Stimulated activated CD8-positive, alpha-beta memory T cell treated with anti-CD3 and anti-CD28 coated beads, Interleukin-12 subunit alpha, Interleukin-12 subunit beta, amount 100 ng/mL, for 24 hours (primary cell): ENCODE measurements around the gene TEKTIP1.

Source experiments
- DNase-seq: peaks from one replicate; pipeline ENCODE4 v3.0.0-alpha.2; 2020; ENCODE audit errors: extremely low read depth

The TEKTIP1 gene

GRCh38 chr19:3538965-3539755 is at the start of gene TEKTIP1:
TEKTIP1 (plus strand) TSS chr19:3539174; CDS start chr19:3539178, 4 bp downstream.
- no peak for DNase-seq

GRCh38 chr19:3491396-3492119 is 47.4 kb upstream of the TEKTIP1 start:
- DNase-seq = no peak

- no peak for DNase-seq
Measured at GRCh38 chr19:3492131-3492839, 46.7 kb upstream of the TEKTIP1 start.

DNA sequence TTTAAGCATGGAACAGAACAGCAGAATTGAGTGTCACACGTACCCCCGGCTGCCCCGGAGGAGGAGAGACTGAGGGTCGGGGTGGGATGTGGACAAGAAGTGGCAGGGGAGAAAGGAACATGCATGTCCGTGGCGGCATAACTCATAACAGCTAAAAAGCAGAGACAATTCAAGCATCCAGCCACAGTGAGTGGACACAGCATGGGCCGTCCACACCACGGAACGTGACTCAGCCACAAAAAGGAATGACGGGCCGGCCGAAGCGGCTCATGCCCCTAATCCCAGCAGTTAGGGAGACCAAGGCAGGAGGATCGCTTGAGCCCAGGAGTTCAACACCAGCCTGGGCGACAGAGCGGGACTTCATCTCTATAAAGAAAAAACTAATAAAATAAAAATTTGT is 46.1 kb upstream of the TEKTIP1 start:
- no peak for DNase-seq

GRCh38 chr19:3493651-3494050 is 45.3 kb upstream of the TEKTIP1 start:
- DNase-seq = no peak

DNA sequence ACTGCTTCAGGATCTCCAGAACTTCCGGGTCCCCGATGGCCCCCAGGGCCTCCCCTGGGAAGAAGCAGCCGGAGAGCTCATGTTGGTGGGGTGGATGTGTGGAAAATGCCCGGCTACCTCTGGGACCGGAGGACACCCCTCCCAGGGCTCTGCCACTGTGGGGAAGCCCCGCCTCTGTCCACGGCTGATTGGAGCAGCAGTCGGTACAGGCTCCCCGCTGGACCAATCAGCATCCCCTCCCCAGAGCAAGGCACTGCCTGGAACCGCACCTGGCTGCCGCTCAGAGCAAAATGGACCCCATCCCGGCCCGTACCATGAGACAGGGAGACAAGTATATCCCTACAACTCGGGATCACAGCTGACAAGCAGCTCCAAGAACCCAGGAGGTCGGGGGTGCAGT is 44.9 kb upstream of the TEKTIP1 start:
- DNase-seq = no peak

DNA sequence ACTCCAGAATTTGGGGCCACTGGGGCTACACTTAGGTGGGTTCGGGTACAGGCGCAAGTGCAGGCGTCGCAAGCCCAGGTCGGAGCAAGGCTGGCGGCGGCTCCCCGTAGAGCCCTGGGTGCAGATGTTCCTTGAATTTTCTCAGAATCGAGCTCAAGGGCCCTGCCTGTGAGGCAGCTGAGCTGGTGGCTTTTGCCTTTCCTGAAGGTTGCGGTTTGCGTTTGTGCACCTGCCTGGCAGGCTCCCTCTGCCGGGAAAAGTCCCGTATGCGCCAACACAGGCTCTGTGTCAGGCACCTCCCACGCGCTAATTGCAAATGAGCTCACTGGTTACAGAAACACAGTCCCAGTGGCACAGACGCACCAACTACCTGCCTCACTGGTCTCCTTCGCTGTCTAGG is 44.4 kb upstream of the TEKTIP1 start:
- DNase-seq = no peak

DNA sequence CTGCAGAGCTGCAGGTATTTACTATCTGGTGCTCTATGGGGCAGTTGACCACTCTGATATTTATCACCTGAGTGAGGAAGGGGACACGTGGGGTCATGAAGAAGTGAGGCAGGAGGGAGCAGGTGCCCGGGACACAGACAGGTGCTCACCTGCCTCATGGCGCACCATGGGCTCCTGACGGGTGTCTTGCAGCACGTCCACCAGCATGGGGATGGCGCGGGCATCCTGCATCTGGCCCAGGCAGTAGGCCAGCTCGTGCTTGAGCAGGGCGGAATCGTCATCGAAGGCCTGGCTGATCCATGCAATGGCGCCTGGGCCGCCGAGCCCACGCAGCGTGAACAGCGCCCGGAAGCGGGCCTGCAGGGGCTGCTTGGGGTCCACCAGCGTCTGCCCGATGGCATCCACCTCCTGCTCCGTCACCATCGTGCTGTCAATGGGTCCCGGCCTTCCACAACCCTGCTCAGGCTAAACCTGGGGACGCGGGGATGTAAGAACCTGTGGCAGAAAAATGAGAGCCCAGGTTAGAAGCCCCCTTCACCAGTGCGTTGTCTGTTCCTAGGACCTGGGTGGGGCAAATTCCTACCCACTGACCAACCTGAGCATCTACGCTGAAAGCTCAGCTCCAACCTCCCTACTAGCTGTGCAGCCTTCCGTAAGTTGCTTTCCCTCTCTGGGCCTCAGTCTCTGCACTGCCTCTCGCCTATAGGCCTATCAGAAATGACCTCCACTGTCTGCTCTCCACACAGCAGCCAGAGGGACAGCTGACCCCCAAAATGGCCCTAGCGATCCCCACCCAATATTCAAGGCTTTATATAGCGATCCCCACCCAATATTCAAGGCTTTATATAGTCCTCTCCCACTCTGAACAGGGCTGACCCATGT is 42.3 kb upstream of the TEKTIP1 start:
- no peak for DNase-seq

- DNase-seq = no peak
Measured at GRCh38 chr19:3497757-3498520, 41.0 kb upstream of the TEKTIP1 start.

DNA sequence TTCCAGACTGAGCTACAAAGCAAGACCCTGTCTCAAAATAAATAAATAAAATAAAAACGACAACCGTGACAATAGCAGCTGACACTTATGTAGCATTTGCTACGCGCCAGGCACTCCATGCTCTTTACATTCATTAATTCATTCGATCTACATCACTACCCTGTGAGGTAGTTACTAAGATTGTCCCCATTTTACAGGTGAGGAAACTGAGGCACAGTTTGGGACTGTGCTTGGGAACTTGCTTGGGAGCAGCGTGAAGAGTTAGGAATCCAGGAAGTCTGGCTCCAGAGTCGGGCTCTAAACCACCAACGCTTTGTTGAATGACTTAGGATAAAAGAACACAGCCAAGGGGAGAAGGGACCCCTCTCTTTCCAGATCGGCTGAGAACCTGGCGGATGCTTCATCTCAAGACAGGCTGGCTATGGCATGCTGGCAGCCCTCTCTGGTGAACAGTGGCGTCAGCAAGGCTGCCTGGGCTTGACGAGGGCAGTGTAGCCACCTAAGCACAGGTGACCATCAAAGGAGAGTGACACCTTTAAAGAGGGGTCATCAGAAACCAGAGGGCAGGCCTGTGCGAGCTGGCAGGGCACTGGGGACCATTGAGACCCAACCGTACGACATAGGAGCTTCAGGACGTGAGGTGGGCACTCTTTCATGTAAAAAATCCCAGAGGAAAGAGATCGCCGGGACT is 39.1 kb upstream of the TEKTIP1 start:
- DNase-seq = no peak

DNA sequence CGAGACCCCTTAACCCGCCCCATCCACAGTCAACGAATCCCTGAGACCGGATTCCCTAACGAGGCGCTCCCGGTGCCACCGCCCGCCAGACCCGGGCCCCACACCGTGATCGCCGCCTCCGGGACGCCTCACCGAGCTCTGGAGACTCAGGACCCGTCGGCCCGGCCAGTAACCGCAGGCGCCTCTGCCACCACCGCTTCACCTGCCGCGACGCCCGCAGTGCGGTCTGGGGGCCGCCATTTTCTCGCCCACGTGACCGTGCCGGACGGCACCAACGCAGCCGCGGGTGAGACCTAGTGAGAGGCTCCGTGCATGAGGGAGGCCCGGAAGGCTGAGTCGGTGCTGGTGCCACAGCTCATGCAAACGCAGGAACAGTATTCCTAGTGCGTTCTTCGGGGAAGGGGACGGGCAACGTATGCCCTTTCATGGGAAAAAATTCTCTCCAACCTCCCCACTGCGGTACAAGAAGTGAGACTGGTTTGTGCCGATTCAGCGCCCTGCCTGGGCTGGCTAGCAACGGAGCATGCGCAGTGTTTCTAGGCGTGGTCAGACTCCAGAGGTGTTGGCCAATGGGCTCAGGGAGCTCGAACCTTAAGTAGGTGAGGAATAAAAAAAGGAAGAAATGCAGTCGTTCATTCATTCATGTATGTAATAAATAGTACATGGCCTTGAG is 38.4 kb upstream of the TEKTIP1 start, which contains the start of gene DOHH:
TSS of gene DOHH (minus strand) at position 246 of the 673 bp plus-strand sequence. CDS start 3,860 bp downstream, outside the sequence.
- peak; percentile 90 for DNase-seq

DNA sequence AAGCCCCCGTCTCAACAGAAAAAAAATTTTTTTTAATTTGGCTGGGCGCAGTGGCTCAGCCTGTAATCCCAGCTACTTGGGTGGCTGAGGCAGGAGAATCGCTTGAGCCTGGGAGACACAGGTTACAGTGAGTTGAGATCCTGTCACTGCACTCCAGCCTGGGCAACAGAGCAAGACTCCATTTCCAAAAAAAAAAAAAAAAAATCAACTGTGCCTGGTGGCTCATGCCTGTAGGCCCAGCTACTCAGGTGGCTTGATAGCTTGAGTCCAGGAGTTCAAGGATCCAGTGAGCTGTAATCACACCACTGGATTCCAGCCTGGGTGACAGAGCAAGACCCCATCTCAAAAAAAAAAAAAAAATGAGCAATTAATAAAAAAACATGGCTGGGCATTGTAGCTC is 37.2 kb upstream of the TEKTIP1 start:
- no peak for DNase-seq

DNA sequence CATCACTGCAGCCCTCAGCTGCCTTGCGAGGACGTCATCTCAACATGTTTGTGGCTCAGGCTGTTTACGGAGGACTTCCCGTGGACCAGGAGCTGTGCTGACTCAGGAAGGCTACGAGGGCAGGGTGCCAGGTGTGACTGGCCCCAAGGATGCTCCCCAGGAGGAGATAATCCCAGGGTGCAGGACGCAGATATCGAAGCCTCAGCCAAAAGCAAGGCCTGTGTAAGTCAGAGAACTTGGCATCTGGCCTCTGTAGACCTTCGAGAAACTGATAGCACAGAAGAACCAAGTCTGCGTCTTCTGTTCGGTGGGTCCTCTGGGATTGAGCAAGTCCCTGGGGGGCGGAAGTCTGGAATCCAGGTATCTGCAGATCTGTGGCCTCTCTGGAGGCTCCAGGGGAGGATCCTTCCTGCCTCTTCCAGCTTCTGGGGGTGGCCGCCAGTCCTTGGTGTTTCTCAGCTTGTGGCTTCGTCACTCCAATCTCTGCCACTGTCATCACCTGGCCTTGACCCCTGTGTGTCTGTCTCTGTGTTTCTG is 35.9 kb upstream of the TEKTIP1 start:
- no peak for DNase-seq

DNA sequence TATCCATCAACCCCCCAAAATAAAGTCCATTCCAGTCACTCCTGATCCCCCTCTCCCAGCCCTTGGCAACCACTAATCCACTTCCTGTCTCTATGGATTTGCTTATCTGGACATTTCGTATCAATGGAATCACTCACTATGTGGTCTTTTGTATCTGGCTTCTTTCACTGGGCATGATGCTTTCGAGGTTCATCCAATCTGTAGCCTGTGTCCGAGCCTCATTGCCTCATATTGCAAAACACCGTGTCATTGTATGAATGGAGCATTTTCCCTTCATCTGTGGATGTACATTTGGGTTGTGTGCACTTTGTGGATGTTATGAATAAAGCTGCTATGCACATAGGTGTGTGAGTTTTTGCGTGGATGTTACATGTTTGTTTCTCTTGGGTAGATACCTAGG is 34.2 kb upstream of the TEKTIP1 start:
- DNase-seq = no peak

- DNase-seq = peak; percentile 96
Measured at GRCh38 chr19:3505598-3506383, 33.2 kb upstream of the TEKTIP1 start, which contains the start of gene FZR1. FZR1 (plus strand) TSS chr19:3506311; CDS start chr19:3522990, 16,679 bp downstream.

GRCh38 chr19:3506384-3507340 is 32.3 kb upstream of the TEKTIP1 start:
- DNase-seq = no peak
